ENCODE data around the gene SERTAD3. TPM values are rescaled to one million over a fixed set of nuclear protein-coding genes. Genes with fewer than 3 reads are reported as not detected.

Gene SERTAD3
- 28.3 and 34.3 TPM in 2 replicates for total RNA-seq

GRCh38 chr19:40444000-40444824 is at the start of gene SERTAD3:
SERTAD3 (minus strand) TSS chr19:40444335; CDS start chr19:40442080, 2,255 bp downstream.

GRCh38 chr19:40466985-40467734 is 23.0 kb upstream of the SERTAD3 start, which contains the start of gene SPTBN4:
SPTBN4 (plus strand) TSS chr19:40467001; CDS start chr19:40472622, 5,621 bp downstream.

GRCh38 chr19:40465557-40466218 is 21.6 kb upstream of the SERTAD3 start, which contains the start of gene BLVRB:
BLVRB (minus strand) TSS chr19:40465745; CDS start chr19:40465688, 57 bp downstream.

GRCh38 chr19:40425450-40426287 is 18.5 kb downstream of the SERTAD3 start, which contains the start of gene SERTAD1:
SERTAD1 (minus strand) TSS chr19:40425992; CDS start chr19:40423546, 2,446 bp downstream.

GRCh38 chr19:40413291-40413845 is 30.8 kb downstream of the SERTAD3 start, which contains the start of gene PRX:
PRX (minus strand) TSS chr19:40413378; CDS start chr19:40407932, 5,446 bp downstream.

Small RNA genes lying within 50 kb of the gene (small RNA-seq; reads per million reads assigned to genes)
- not detected for gene RF00017

Other genes starting within 250 kb of the SERTAD3 start
- gene TTC9B, start 226.0 kb downstream of the SERTAD3 start, total RNA-seq, result not detected in 2 replicates
- gene CCNP, start 217.6 kb downstream of the SERTAD3 start, total RNA-seq, result under 0.01 TPM in 1 of 2 replicates, not detected in the other
- gene AKT2, start 159.0 kb downstream of the SERTAD3 start, total RNA-seq, result 40.0 and 45.1 TPM in 2 replicates
- gene C19orf47, start 95.9 kb downstream of the SERTAD3 start, total RNA-seq, result 7.3 and 7.8 TPM in 2 replicates
- 202 and 270 TPM in 2 replicates for gene PLD3, start 95.6 kb downstream of the SERTAD3 start, total RNA-seq
- gene HIPK4, start 54.2 kb downstream of the SERTAD3 start, total RNA-seq, result under 0.01 and 0.10 TPM in 2 replicates
- gene PRX, start 31.0 kb downstream of the SERTAD3 start, total RNA-seq, result 1.2 and 1.3 TPM in 2 replicates
- 11.4 and 16.3 TPM in 2 replicates for gene SERTAD1, start 18.3 kb downstream of the SERTAD3 start, total RNA-seq
- gene BLVRB, start 21.4 kb upstream of the SERTAD3 start, total RNA-seq, result 41.4 and 51.0 TPM in 2 replicates
- not detected in 2 replicates for gene SPTBN4, start 22.7 kb upstream of the SERTAD3 start, total RNA-seq
- gene SHKBP1, start 132.5 kb upstream of the SERTAD3 start, total RNA-seq, result 20.2 and 29.7 TPM in 2 replicates
- 5.3 and 33.6 TPM in 2 replicates for gene LTBP4, start 157.0 kb upstream of the SERTAD3 start, total RNA-seq
- 23.5 and 30.2 TPM in 2 replicates for gene NUMBL, start 246.3 kb upstream of the SERTAD3 start, total RNA-seq